ENCODE data around the gene SELENOO. TPM values are rescaled to one million over a fixed set of nuclear protein-coding genes. Genes with fewer than 3 reads are reported as not detected.

Gene SELENOO
- total RNA-seq, 1 experiment from 2014 or later = 34.3 TPM

GRCh38 chr22:50173983-50174355 is 26.8 kb upstream of the SELENOO start:
- in situ Hi-C loops (cut with HindIII; ENCODE audit: low pct_unique_long_range_greater_than_20kb, low sequenced_read_pairs) = no loop called here
- DNase-seq (ENCODE audit: low read depth, low spot score) = no peak
- intact Hi-C loops (cut with micrococcal nuclease; ENCODE audit: unreplicated experiment) = no loop called here
- Histone ChIP-seq H3K36me3 (ENCODE audit: control insufficient read depth, insufficient read depth, low read length) (no peaks in the 10 kb centered on the region), H3K27me3 (ENCODE audit: control insufficient read depth, insufficient read depth, low read length) (no peaks in the 10 kb centered on the region), H3K4me1 (ENCODE audit: control insufficient read depth, insufficient read depth, low read length) (no peaks in the 10 kb centered on the region), H3K9me3 (ENCODE audit: control insufficient read depth, insufficient read depth, low read depth, low read length) (no peaks in the 10 kb centered on the region), H3K4me3 (ENCODE audit: low read depth in 2 of 2, low read length in 2 of 2) (no peak overlapping the region), H3K27ac (ENCODE audit: low read length) (no peak overlapping the region)
- ChIA-PET POLR2A (no interaction called here), CTCF (no interaction called here)
- ATAC-seq = no peak
- no TSS peak for BruUV-seq (replicated peaks)
- TF ChIP-seq POLR2AphosphoS5 (IDR thresholded peaks at IDR 0.05; ENCODE audit: low read depth, low read length) (no peak), TCF7L2 (IDR thresholded peaks at IDR 0.05; ENCODE audit: low read depth, low read length) (no peak), REST (IDR thresholded peaks at IDR 0.05; ENCODE audit: insufficient read depth in 1 of 2, low read depth in 2 of 2, low read length in 1 of 2) (no peak), SIN3A (IDR thresholded peaks at IDR 0.05; ENCODE audit: borderline replicate concordance, insufficient read depth, low read depth, low read length) (no peak)
- TF ChIP-seq, protein P1, sequence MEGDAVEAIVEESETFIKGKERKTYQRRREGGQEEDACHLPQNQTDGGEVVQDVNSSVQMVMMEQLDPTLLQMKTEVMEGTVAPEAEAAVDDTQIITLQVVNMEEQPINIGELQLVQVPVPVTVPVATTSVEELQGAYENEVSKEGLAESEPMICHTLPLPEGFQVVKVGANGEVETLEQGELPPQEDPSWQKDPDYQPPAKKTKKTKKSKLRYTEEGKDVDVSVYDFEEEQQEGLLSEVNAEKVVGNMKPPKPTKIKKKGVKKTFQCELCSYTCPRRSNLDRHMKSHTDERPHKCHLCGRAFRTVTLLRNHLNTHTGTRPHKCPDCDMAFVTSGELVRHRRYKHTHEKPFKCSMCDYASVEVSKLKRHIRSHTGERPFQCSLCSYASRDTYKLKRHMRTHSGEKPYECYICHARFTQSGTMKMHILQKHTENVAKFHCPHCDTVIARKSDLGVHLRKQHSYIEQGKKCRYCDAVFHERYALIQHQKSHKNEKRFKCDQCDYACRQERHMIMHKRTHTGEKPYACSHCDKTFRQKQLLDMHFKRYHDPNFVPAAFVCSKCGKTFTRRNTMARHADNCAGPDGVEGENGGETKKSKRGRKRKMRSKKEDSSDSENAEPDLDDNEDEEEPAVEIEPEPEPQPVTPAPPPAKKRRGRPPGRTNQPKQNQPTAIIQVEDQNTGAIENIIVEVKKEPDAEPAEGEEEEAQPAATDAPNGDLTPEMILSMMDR (IDR thresholded peaks at IDR 0.05) = no peak

GRCh38 chr22:50174382-50175190 is 26.2 kb upstream of the SELENOO start:
- H3K9me3 ChIP-seq (ENCODE audit: control insufficient read depth, insufficient read depth, low read depth, low read length) = no peaks in the 10 kb centered on the region
- BruUV-seq (replicated peaks) = no TSS peak
- H3K27me3 ChIP-seq (ENCODE audit: control insufficient read depth, insufficient read depth, low read length) = no peaks in the 10 kb centered on the region
- H3K4me3 ChIP-seq (ENCODE audit: low read depth in 2 of 2, low read length in 2 of 2) = no peak overlapping the region
- DNase-seq (ENCODE audit: low read depth, low spot score) = no peak
- intact Hi-C loops (cut with micrococcal nuclease; ENCODE audit: unreplicated experiment) (no loop called here), in situ Hi-C loops (cut with HindIII; ENCODE audit: low pct_unique_long_range_greater_than_20kb, low sequenced_read_pairs) (no loop called here)
- no peaks in the 10 kb centered on the region for H3K4me1 ChIP-seq (ENCODE audit: control insufficient read depth, insufficient read depth, low read length)
- TF ChIP-seq REST (IDR thresholded peaks at IDR 0.05; ENCODE audit: insufficient read depth in 1 of 2, low read depth in 2 of 2, low read length in 1 of 2) (no peak), POLR2AphosphoS5 (IDR thresholded peaks at IDR 0.05; ENCODE audit: low read depth, low read length) (no peak)
- TF ChIP-seq, protein P1 (IDR thresholded peaks at IDR 0.05) = no peak
- H3K27ac ChIP-seq (ENCODE audit: low read length) = no peak overlapping the region
- ChIA-PET POLR2A (no interaction called here), CTCF (no interaction called here)
- H3K36me3 ChIP-seq (ENCODE audit: control insufficient read depth, insufficient read depth, low read length) = no peaks in the 10 kb centered on the region
- no peak for ATAC-seq
